HCT116 (cell line): Measurements from ENCODE around the gene DTYMK. TPM values are rescaled to one million over a fixed set of nuclear protein-coding genes. Genes with fewer than 3 reads are reported as not detected.

Experiments
- ATAC-seq: fragments of 200-7000 bp; cut with Tn5 transposase; 2 replicates; pipeline ENCODE4 v1.9.1; 2020; ENCODE audit warnings: mild to moderate bottlenecking, moderate library complexity
- BruUV-seq: library from RNA; stranded (reverse); fragments of 400-500 nt; replicated peaks from 2 replicates; lab custom pipeline; 2021; lab: Mats Ljungman, UMichigan
- CTCF ChIA-PET: fragments of 300-600 bp; sonication (Branson Sonifier 250); formaldehyde crosslinking; loops from one replicate; lab custom pipeline; 2021; ENCODE audit warnings: antibody characterized with exemption; lab: Charles Lee
- POLR2A ChIA-PET: fragments of 300-600, 350-600 bp; sonication (Branson Sonifier 250); formaldehyde crosslinking; loops from one replicate; lab custom pipeline; 2021; ENCODE audit warnings: antibody characterized with exemption; lab: Charles Lee
- RAD21 ChIA-PET, 2 experiments: fragments of 300-600 bp; sonication (Branson Sonifier 250); formaldehyde crosslinking; loops; one replicate each; lab custom pipeline; 2023; ENCODE audit warnings: low total read pairs in 2 of 2; ENCODE audit not compliant: uncharacterized antibody in 2 of 2, unreplicated experiment in 2 of 2, low non-redundant PET in 1 of 2; lab: Charles Lee
- DNase-seq: peaks from one replicate; pipeline ENCODE4 v3.0.0-alpha.2; 2010; ENCODE audit warnings: low read depth, low spot score
- H2AFZ ChIP-seq: fragments of 200-600 bp; shearing (Covaris generic), sonication (generic); 2 replicates; pipeline ENCODE4 v1.6.1; 2017; ENCODE audit warnings: low read depth, mixed run types, mixed read lengths, antibody characterized with exemption, low read length; ENCODE audit not compliant: poor library complexity, severe bottlenecking
- H3K27ac ChIP-seq: 2 replicates; pipeline ENCODE4 v1.5.1; 2012; ENCODE audit warnings: low read depth, low read length
- H3K27me3 ChIP-seq: fragments of 200-600 bp; sonication (generic); 2 replicates; pipeline ENCODE4 v1.6.1; 2016; ENCODE audit warnings: mixed run types, low read length, mixed read lengths; ENCODE audit not compliant: insufficient read depth
- H3K36me3 ChIP-seq, 2 experiments: fragments of 200-500 bp in 1 of 2; fragments of 200-600 bp in 1 of 2; sonication (Bioruptor generic) in 1 of 2; sonication (generic) in 1 of 2; 2 replicates each; pipeline versions ENCODE4 v1.5.1 to v1.6.1; 2014 to 2016; ENCODE audit warnings: low read length in 2 of 2, inconsistent platforms in 1 of 2, mixed read lengths in 1 of 2, mixed run types in 1 of 2; ENCODE audit not compliant: insufficient read depth in 2 of 2, control insufficient read depth in 1 of 2
- H3K4me1 ChIP-seq, 2 experiments: fragments of 200-600 bp in 1 of 2; sonication (generic) in 1 of 2; 2 replicates each; pipeline versions ENCODE4 v1.5.1 to v1.6.1; 2012 to 2017; ENCODE audit warnings: low read length in 2 of 2, inconsistent platforms in 1 of 2, mild to moderate bottlenecking in 1 of 2, mixed read lengths in 1 of 2, mixed run types in 1 of 2, moderate library complexity in 1 of 2; ENCODE audit not compliant: insufficient read depth in 2 of 2, control insufficient read depth in 1 of 2
- H3K4me2 ChIP-seq: fragments of 200-600 bp; sonication (generic); 2 replicates; pipeline ENCODE4 v1.6.1; 2017; ENCODE audit warnings: mixed run types, low read length, mixed read lengths
- H3K4me3 ChIP-seq, 2 experiments: fragments of 200-600 bp in 1 of 2; sonication (generic) in 1 of 2; replicated peaks in 1 of 2; 2 replicates each; pipeline ENCODE4 v1.5.1; 2011 to 2016; ENCODE audit warnings: low read length in 2 of 2, control low read depth in 1 of 2, low read depth in 1 of 2, mild to moderate bottlenecking in 1 of 2, mixed read lengths in 1 of 2, mixed run types in 1 of 2
- H3K79me2 ChIP-seq: fragments of 200-600 bp; sonication (generic); 2 replicates; pipeline ENCODE4 v1.6.1; 2017; ENCODE audit warnings: mild to moderate bottlenecking, mixed run types, low read length, moderate library complexity, mixed read lengths; ENCODE audit not compliant: insufficient read depth
- H3K9ac ChIP-seq: fragments of 200-600 bp; sonication (generic); 2 replicates; pipeline ENCODE4 v1.6.1; 2016; ENCODE audit warnings: low read length, mixed read lengths
- H3K9me2 ChIP-seq: fragments of 200-600 bp; sonication (generic), shearing (Covaris generic); 2 replicates; pipeline ENCODE4 v1.6.1; 2017; ENCODE audit warnings: mixed run types, mild to moderate bottlenecking, moderate library complexity; ENCODE audit not compliant: insufficient read depth
- H3K9me3 ChIP-seq, 2 experiments: fragments of 200-500 bp in 1 of 2; fragments of 200-600 bp in 1 of 2; sonication (Bioruptor generic) in 1 of 2; sonication (generic) in 1 of 2; 2 replicates each; pipeline ENCODE4 v1.6.1; 2014 to 2017; ENCODE audit warnings: low read length in 2 of 2, mixed read lengths in 2 of 2, inconsistent platforms in 1 of 2, low read depth in 1 of 2, mild to moderate bottlenecking in 1 of 2, mixed run types in 1 of 2, moderate library complexity in 1 of 2; ENCODE audit not compliant: control insufficient read depth in 1 of 2, insufficient read depth in 1 of 2
- H4K20me1 ChIP-seq: fragments of 200-600 bp; sonication (generic), shearing (Covaris generic); 2 replicates; pipeline ENCODE4 v1.6.1; 2017; ENCODE audit warnings: mixed run types, mild to moderate bottlenecking, moderate library complexity; ENCODE audit not compliant: insufficient read depth
- CBX3 ChIP-seq: IDR thresholded peaks from 2 replicates; pipeline ENCODE4 v1.6.1; 2012; ENCODE audit warnings: low read depth
- CEBPB ChIP-seq: IDR thresholded peaks from 2 replicates; pipeline ENCODE4 v1.6.1; 2012; ENCODE audit warnings: low read depth
- EGR1 ChIP-seq: IDR thresholded peaks from 2 replicates; pipeline ENCODE4 v1.6.1; 2012; ENCODE audit warnings: low read depth
- EZH2 ChIP-seq: fragments of 200-600 bp; sonication (generic); IDR thresholded peaks from 2 replicates; pipeline ENCODE4 v1.6.1; 2017; ENCODE audit warnings: antibody characterized with exemption, mixed run types
- EZH2phosphoT487 ChIP-seq: fragments of 200-600 bp; IDR thresholded peaks from 2 replicates; pipeline ENCODE4 v1.6.1; 2018; ENCODE audit warnings: antibody characterized with exemption, borderline replicate concordance
- JUND ChIP-seq: IDR thresholded peaks from 2 replicates; pipeline ENCODE4 v1.6.1; 2012
- MAX ChIP-seq: IDR thresholded peaks from 2 replicates; pipeline ENCODE4 v1.6.1; 2012
- POLR2A ChIP-seq: IDR thresholded peaks from 2 replicates; pipeline ENCODE4 v1.7.0; 2011; ENCODE audit warnings: borderline replicate concordance; ENCODE audit not compliant: insufficient read depth, insufficient read length; ENCODE audit errors: extremely low read depth
- POLR2AphosphoS5 ChIP-seq: IDR thresholded peaks from 2 replicates; pipeline ENCODE4 v1.6.1; 2011; ENCODE audit warnings: mild to moderate bottlenecking, low read depth, low read length, moderate library complexity
- REST ChIP-seq: IDR thresholded peaks from 2 replicates; pipeline ENCODE4 v1.6.1; 2012; ENCODE audit warnings: low read depth
- TCF7L2 ChIP-seq: IDR thresholded peaks from 2 replicates; pipeline ENCODE4 v1.7.0; 2011; ENCODE audit warnings: borderline replicate concordance, inconsistent platforms; ENCODE audit not compliant: insufficient read depth, insufficient read length; ENCODE audit errors: extremely low read depth
- ZBTB33 ChIP-seq: IDR thresholded peaks from 2 replicates; pipeline ENCODE4 v1.6.1; 2011; ENCODE audit warnings: mild to moderate bottlenecking, low read length, moderate library complexity; ENCODE audit not compliant: insufficient replicate concordance; ENCODE audit errors: extremely low read depth
- intact Hi-C: fragments of 100-400 bp; cut with micrococcal nuclease; formaldehyde crosslinking; loops from 2 replicates; pipeline ENCODE4 v1.10.0; 2022
- total RNA-seq: library from RNA; stranded (reverse); gene quantifications from one replicate; pipeline ENCODE4 v1.2.1, GENCODE V29; 2021; ENCODE audit not compliant: unreplicated experiment

Gene DTYMK
- total RNA-seq, 1 experiment from 2014 or later, result 83.3 TPM

GRCh38 chr2:241734208-241734466 lies 47.5 kb upstream of the DTYMK start (continued):
- TF ChIP-seq REST, result no peak
- TF ChIP-seq ZBTB33, result no peak

GRCh38 chr2:241733391-241734207 lies 47.0 kb upstream of the DTYMK start:
- intact Hi-C loops, result loop anchor here (2.0 to 5.0 kb wide), 4 partner anchors 33 to 186 kb away; partner anchors contain the start of gene DTYMK
- H3K4me1 ChIP-seq, result peaks cover 13 to 22% of the 10 kb centered on the region in 2 experiments; a peak in 2 of 4 replicates
- peaks cover 0 to 3% of the 10 kb centered on the region in 2 experiments; a peak in 1 of 4 replicates for H3K9me3 ChIP-seq
- no TSS peak for BruUV-seq
- POLR2A ChIA-PET, result interaction anchor here (0.5 to 1.7 kb wide), 2 partner anchors 24 to 31 kb away, joined by 3 to 5 read pairs; partner anchors contain the start of gene ING5
- H4K20me1 ChIP-seq, result no peaks in the 10 kb centered on the region
- H3K79me2 ChIP-seq, result no peaks in the 10 kb centered on the region; the same call in 1 of the 2 replicates
- TF ChIP-seq MAX (no peak), CBX3 (no peak), POLR2AphosphoS5 (no peak), EZH2phosphoT487 (no peak), POLR2A (no peak), EGR1 (no peak), EZH2 (no peak), JUND (no peak), CEBPB (no peak), TCF7L2 (no peak)
- DNase-seq (no peak), ATAC-seq (no peak)
- no peaks in the 10 kb centered on the region for H3K27me3 ChIP-seq
- RAD21 ChIA-PET, result interaction anchor here in 1 of 2 experiments (0.9 kb wide), 1 partner anchor 33 kb away, joined by 6 read pairs; no protein-coding TSS in a partner anchor
- peak overlapping the region; percentile 85 for H3K4me2 ChIP-seq
- H3K27ac ChIP-seq, result peak overlapping the region; percentile 53
- CTCF ChIA-PET, result interaction anchor here (1.3 kb wide), 2 partner anchors 32 to 143 kb away, joined by 4 to 5 read pairs; partner anchors contain the start of gene ING5
- H2AFZ ChIP-seq, result no peak overlapping the region
- H3K9me2 ChIP-seq, result no peaks in the 10 kb centered on the region
- no peaks in the 10 kb centered on the region for H3K36me3 ChIP-seq
- H3K9ac ChIP-seq, result peak overlapping the region; percentile 88
- H3K4me3 ChIP-seq, result peak overlapping the region; percentile 42 to 85
